Neural cell (in vitro differentiated cells): ENCODE data around the gene WNK2.

ENCODE experiments used
- CTCF ChIP-seq: fragments of 450-650 bp; IDR thresholded peaks from 2 replicates; pipeline ENCODE4 v1.5.1; 2014; ENCODE audit warnings: antibody characterized with exemption, mild to moderate bottlenecking, moderate library complexity; ENCODE audit not compliant: poor library complexity, severe bottlenecking
- SMC3 ChIP-seq: fragments of 450-650 bp; conservative IDR thresholded peaks from 2 replicates; pipeline ENCODE4 v1.6.1; 2014; ENCODE audit warnings: antibody characterized with exemption, mild to moderate bottlenecking, moderate library complexity; ENCODE audit not compliant: poor library complexity

DNA sequence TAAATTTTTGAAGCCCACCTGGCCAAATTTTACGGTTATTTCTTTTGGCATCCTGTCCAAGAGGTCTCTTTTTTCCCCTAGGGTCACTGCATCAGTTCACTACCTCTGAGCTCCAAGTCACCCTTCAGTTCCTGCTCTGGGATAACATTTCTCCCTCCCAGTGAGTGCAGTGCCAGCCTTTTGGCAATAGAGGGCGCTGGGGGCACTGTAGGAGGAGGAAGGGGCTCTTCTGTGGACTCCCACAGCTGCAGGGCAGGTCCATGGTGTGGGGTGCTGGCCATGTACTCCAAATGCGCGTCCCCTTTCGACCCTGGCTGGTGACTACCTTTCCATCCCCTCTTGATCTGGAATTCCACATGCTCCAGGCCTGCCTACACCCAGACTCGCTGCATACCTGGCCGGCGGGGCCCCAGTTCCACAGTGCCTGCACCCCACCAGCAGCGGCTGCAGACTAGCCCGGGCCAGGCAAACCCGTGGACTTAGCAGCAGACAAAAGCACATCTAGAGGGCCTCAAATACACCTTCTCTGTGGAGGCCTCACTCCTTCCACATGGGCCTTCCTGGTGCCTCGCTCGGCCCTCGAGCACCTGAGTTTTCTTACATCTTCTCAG, 29.5 kb upstream of the WNK2 start:
- TF ChIP-seq CTCF (peak; percentile 27), SMC3 (no peak)
